GM19025 (cell line): Measurements from ENCODE around the gene EVL.

Experiments used
- ATAC-seq: cut with Tn5 transposase; IDR thresholded peaks from one replicate; pipeline ENCODE4 v1.9.1; 2021; ENCODE audit warnings: mild to moderate bottlenecking, low read depth, moderate library complexity; ENCODE audit not compliant: unreplicated experiment

EVL gene

DNA sequence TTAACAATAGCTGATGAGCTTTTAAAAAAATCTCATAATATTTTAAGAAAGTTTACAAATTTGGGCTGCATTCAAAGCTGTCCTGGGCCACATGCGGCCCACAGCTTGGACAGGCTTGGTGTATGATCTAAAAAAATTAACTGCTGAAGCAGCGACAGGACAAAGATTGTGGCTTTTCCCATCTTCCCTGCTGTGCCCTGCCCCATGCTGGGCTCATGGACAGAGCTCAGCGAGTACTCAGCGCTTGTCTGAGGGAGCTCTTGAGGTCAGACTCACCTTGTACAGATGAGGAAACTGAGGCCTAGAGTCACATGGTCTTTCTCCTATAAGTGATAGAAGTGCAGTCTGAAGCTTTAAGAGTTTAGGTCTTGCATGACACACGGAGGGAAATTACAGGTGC is 15.0 kb downstream of the EVL start:
- ATAC-seq: no peak

DNA sequence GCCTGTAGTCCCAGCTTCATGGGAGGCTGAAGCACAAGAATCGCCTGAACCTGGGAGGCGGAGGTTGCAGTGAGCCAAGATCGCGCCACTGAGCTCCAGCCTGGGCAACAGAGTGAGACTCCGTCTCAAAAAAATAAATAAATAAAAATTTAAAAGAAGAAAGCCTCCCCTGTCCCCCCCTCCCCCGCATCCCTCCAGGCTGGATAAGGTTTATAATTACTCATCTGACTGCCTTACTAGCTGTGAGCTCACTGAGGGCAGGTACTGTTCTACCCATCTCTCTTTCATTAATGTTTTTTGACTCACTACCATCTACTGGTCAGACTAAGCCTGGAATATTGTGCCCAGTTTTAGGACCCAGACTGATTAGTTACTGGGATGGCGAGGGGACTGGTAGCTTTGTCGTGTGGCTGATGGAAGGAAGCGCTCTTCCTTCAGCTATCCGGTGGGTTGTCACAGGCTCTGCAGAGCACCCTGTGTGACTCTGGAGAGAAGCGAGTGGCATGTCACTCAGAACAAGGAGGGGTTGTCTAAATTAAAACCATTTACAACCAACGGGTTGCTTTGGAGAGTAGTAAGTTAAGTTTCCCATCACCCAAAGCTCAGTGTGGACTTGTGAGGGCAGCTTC is 16.9 kb downstream of the EVL start:
- no peak for ATAC-seq

DNA sequence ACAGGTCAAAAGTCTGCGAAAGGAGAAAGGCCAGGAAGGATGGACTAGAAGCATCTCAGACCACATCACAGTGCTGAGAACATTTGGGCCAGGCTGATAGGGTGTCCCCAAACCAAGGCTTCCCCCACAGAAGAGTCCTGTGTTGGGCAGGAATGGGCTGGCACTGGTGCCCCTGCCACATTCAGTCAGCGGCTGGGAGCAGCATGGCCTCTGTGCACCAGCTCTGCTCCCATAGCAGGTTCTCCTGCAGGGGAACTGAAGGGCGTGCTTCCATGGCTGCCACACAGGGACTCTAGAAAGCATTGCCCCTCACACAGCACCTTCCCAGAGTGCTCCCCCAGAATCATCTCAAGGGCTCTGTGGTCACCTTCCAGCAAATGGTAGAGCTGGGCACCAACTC is 17.5 kb downstream of the EVL start:
- no peak for ATAC-seq

DNA sequence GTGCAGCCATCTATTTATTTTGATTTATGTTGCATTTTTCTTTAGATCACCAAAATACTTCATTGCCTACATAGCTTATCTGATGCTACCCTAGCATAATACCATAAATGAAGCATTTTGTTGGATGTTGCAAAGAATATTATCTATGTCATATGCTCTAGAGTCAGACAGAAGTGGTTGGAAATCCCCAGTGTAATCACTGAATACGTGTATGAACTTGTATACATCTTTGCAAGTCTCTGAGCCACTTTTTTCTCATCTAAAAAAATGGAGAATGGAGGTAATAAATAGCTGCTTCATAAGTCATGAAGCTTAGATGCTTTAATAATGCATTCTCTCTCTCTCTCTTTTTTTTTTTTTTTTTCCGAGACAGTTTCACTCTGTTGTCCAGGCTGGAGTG is 18.5 kb downstream of the EVL start:
- ATAC-seq: no peak

DNA sequence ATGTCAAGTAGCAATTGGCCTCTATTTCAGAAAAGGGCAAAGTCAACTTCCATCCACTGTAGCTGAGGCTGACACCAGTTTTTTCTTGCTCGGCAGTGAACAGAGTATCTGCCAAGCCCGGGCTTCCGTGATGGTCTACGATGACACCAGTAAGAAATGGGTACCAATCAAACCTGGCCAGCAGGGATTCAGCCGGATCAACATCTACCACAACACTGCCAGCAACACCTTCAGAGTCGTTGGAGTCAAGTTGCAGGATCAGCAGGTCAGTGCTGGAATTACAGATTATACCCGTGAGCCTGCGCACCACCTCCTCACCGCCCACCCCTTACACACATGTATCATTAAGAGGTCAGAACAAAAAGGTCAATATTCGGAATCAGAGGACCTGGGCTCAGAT is 19.4 kb downstream of the EVL start:
- ATAC-seq: no peak

DNA sequence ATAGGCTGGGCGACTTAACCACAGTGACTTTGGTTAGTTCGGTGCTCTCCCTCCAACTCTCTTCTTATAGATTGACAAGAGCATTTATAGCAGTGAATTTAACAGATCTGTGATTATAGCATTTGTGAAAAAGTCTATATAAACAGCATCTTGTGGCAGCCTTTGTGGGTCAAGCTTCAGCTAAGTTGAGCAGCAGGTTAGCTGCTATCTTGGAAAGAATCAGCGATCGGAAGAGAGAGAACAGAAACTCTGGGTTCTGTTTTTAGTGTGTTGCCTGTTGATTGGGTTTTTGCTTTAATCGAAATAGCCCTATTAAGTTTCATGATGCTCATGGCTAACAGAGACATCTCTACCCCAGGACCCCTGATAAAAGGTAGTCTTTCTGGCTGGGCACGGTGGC is 20.2 kb downstream of the EVL start:
- ATAC-seq: no peak

DNA sequence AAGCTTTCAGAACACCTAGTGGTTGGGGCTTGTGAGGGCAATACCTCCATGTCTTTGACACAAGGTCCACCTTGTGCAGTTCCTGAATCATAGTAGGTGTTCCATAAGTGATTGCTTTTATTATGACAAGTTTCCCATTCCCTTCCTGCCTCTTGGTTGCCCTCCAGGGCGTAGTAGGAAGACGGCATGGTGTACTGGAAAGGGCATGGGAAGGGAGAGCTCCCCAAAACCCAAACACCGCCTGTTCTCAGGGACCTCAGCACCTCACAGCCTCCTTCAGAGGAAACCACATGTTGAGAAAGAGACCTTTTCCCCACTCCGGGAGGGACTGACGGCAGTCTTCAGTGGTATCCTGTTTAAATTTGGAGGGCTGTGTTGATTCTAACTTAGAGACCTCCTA is 21.1 kb downstream of the EVL start:
- no peak for ATAC-seq

DNA sequence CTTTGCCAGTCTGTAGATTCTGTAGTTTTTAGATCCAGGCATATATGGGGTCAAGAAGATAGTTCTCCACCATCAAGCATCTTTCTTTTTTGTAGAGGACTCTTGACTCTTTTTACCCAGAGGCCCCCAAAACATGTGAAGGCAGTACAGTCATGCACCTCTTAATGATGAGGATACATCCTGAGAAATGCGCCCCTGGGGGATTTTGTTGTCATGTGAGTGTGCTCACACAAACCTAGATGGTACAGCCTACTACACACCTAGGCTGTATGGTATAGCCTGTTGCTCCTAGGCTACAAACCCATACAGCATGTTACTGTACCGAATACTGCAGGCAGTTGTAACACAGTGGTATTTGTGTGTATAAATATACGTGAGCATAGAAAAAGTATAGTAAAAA is 23.0 kb downstream of the EVL start:
- ATAC-seq: no peak

DNA sequence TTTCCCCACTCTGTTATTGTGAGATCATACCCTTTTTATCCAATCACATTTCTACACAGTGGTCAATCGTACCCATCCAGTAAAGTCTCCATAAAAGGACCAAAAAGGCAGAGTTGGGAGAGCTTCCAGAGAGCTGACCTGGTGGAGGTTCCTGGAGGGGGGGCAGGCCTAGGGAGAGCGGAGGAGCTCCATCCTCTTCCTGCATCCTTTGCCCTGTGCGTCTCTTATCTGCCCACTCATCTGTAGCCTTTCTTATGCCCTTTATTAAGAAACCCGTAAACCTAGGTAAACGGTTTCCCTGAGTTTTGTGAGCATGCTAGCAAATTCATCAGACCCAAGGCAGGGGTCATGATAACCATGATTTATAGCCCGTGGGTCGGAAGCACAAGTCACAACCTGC is 26.2 kb downstream of the EVL start:
- no peak for ATAC-seq

DNA sequence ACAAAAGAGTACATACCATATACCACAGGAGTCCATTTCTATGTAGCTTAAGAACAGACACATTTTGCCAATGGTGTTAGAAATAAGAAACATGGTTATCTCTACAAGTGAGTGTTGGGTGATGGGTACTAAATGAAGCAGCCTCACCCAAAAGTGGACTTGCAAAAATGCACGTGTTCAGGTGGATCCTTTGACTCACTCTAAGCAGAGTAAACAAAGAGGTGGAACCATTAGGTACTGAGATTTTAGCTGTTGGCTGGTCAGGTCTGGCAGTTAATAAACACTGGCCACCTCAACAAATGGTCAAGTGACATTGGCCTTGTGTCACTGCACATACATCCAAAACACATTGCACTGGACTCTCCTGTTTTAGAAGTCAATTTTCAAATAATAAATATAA is 27.6 kb downstream of the EVL start:
- no peak for ATAC-seq

DNA sequence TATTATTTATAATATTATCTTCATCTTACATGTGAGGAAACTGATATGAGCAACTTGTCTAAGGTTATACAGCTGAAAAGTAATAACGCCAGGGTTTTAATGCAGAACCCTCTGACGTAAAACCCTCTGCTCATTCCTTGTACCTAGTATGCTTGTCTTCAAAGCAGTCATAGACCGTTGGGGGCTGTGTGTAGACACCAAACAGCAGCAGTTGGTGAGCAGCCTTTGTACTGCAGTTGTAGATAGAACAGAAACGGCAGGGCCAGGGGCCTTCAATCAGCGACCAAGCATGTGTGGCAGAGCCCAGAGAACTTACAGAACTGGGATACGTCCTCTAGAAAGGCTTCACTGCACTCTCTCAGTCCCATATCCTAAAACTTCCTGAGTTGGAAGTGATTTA is 28.1 kb downstream of the EVL start:
- no peak for ATAC-seq

DNA sequence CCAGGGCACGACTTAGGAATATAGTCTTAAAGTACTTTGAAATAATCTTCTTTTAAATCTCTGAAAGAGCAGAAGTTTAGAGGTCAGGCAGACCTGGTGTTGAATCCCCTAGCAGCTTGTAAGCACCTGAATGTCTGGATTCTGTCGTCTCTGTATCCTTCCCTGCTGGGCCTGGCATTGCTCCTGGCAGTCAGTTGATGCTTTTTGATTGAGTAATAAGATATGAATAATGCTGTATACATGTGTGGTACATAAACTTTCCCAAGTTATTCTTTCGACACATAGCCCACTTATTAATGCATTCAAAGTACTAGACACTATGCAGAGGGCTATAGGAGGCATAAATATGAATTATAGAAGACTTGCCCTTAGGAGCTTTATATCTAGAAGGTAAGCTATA is 31.4 kb downstream of the EVL start:
- ATAC-seq: no peak

DNA sequence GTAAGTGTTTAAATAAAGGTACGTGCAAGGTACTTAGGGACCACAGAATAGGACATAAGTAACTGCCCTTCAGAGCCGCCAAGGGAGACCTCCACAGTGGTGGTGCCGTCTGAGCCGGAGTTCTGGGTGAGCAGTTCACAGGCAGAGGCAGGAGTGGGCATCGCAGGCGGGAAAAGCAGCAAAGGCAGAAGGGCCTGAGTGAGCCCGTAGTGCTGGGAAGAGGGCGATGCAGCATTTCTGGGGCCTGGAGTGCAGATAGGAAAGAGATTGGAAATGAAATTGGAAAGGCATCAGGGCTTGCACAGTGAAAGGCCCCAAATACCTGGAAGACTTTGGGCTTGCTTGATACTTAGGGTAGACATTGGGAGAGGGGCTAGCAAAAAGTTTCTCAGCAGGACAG is 32.9 kb downstream of the EVL start:
- ATAC-seq: no peak

DNA sequence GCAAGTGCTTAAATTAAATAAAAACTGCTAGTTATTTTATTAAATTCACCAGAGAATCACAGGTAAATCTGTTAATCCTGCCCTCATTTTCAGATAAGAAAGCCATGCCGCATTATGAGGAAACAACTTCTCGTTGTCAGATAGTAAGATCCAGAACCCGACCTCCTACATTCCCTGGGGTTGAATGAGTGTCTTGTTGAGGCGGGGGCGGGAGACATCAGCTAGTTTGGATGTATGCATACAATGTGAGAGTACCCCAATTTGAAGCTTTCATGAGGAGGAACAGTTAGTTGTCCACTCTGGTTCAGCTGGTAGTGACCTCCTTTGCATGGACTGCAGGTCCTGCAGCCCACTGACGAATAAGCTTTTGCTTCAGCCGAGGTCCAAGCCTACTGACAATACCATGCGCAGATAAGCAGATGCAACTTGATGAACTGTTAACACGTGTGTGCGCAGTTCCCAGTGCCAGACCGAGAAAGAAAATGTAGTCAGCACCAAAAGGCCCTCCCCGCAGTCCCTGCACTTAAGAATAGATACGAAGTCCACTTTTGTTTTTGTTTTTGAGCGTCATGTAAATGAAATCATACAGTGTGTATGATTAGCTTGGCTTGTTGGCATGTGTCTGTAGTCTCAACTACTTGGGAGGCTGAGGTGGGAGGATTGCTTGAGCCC is 34.9 kb downstream of the EVL start:
- no peak for ATAC-seq

DNA sequence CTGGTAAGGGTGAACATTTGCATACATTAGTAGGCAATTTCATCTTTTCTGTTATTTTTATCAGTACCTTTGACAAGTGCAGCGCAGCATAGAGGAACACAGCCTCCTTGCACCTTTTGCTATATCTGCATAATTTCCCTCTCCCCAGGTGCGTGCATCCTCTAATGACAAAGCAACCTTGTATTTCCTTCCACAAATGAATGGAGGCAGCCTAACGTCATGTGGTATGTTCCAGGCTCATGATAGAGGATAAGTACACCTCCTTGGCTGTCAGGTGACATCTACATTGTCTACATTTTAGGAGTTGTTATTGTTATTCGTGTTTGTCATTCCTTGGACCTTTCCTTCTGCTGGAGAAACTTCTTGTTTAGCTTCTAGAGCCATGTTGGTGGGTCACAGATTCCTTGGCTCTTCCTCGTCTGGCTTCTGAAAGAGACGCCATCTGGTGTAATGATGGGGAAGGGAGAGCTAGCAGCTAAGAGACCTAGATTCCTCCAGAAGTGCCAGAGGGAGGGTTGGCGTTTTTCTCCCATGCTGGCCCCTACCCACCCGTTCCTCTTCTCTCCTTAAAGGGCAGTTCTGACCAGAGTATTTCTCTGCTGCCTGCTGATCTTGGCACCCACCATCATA is 37.0 kb downstream of the EVL start:
- ATAC-seq: no peak

DNA sequence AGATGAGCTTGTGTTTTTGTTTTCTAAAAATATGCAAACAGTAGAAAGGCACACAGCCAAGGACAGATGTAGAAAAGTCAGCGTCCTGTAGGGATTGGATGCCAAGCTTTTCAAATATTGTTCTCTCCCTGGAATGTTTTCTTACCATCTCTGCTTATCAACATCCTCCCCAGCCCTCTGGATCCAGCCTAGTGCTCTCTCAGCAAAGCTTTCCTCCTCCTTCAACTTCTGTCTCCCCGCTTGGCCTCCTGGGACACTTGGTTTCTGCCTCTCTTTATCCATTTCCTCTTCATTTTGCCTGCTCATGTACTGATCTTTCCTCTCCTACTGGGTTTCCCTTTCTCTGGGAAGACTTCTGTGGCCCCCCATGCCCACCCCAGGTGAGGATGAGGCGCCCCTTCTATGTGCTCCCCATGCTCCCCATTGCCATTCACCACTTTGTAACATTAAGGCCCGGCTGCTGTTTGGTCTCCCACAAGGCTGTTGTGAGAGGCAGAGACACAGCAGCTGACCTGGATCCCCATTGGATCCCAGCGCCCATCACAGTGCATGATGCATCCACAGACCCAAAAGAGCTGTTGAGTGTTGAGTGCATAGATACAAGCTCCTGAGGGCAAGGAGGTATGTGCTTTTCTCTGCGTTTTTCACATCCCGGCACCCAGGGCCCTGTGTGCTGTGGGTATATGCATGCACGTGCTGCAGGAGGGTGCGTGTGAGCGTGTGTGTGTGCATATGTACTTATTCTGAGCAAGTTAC is 38.2 kb downstream of the EVL start:
- ATAC-seq: no peak

DNA sequence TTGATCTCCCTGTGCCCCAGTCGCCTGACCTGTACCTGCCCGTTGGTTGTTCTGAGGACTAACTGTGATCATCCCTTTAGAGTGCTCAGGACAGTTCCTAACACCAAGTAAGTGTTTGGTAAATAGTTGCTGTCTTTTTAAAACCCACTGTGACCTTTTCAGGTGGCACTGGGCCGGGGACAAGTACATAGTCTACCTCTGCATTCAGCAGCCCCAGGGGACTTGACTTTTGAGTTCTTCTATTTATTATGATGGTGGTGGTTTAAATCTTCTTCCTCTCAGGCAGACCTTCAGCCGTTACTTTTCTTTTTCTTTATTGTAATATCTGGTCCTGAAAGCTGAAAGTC is 38.8 kb downstream of the EVL start:
- ATAC-seq: no peak

DNA sequence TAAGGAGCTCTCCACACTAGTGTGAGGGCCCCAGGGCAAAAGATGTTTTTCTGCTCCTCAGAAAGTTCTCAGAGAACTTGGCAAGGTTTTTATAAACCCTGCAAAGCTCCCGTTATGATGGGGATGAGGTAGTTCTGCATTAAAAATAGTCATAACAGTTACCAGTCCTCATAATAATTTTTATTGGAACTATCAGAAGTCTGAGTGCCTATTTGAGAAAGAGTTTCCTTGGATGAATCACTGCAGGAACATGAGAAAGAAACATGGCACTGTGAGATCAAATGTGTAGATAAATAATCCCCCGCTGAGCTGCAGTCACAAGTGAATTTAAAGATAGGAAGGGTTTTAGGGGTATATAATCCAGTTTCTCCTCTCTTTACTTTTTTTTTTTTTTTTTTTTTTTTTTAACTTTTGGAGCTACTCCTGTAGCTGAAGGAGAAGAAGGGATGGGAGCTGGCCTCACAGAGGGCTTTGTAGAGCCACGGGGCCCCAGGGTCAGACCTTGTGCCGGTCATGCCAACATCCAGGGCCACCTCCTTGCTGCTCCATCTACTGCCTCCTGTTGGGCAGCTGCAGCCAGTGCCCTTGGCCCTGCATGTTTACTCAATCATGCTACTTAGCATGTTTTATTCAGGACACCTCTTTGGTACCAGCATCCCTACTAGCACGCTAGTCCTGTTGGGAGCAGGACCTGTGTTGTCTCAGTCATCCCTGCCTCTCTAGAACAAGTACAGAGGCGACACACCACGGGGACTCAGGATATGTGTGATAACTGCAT is 39.5 kb downstream of the EVL start:
- no peak for ATAC-seq

DNA sequence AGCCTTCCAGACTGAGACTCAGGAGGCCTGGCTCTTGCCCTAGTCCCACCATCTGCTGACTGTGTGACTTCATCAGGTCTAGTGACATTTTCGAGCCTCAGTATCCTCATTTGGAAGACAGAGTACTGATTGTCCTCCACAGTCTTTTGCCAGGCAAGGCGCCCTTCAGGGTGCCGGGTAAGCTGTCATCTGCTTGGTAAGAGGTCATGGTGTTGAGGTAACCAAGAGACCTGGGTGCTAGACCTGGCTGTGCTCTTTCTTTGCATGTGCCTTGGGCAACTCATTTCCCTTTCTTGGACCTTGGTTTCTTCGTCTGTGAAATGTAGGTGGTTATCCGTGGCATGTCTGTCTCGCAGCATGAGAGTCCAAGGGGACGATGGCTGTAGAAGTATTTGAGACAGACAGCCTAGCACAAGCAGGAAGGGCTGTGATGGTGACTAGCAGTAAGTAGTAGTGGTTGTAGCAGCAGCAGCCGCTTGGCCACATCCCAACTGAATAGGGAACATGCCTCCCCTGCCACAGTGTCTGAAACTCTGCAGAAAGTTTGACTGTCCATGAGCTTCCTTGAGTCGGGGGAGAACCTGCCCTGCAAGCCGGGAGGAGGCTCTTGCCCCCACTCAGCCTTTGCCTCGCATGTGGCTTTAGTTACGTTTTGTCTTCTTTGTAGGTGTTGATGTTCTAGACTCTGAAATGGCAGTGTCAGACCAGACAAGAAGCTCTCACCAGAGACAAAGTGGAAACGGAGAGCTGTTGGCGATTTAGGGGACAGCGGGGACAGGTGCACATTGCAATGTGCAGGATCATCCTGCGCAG is 40.3 kb downstream of the EVL start:
- ATAC-seq: no peak
